Stimulated activated CD8-positive, alpha-beta memory T cell treated with anti-CD3 and anti-CD28 coated beads, Interleukin-7, amount 100 ng/mL, for 48 hours (primary cell): Measurements from ENCODE around the gene CC2D1A.

Experiments
- DNase-seq, 2 donors: peaks; one replicate each; pipeline ENCODE4 v3.0.0-alpha.2; 2020; ENCODE audit warnings: low read depth in 1 of 2; ENCODE audit errors: extremely low read depth in 1 of 2

The CC2D1A gene

GRCh38 chr19:13905634-13906520 is at the start of gene CC2D1A, which contains the start of gene BRME1:
CC2D1A (plus strand) TSS chr19:13906201; CDS start chr19:13906442, 241 bp downstream.
BRME1 (minus strand) TSS chr19:13906117; CDS start chr19:13904892, 1,225 bp downstream.
- peak; percentile 88 to 95 for DNase-seq

GRCh38 chr19:13856497-13856896 is 49.5 kb upstream of the CC2D1A start:
- no peak for DNase-seq

- DNase-seq = no peak
Observed at GRCh38 chr19:13859361-13859880, 46.6 kb upstream of the CC2D1A start.

GRCh38 chr19:13860679-13861391 is 45.2 kb upstream of the CC2D1A start:
- DNase-seq = no peak

- DNase-seq = no peak
Observed at GRCh38 chr19:13861392-13861713, 44.6 kb upstream of the CC2D1A start.

- DNase-seq = peak; percentile 78 to 82
Observed at GRCh38 chr19:13861714-13862531, 44.1 kb upstream of the CC2D1A start.

- no peak for DNase-seq
Observed at GRCh38 chr19:13864046-13864666, 41.8 kb upstream of the CC2D1A start.

- no peak for DNase-seq
Observed at GRCh38 chr19:13864667-13865570, 41.1 kb upstream of the CC2D1A start.

GRCh38 chr19:13865571-13866462 is 40.2 kb upstream of the CC2D1A start:
- DNase-seq = no peak

GRCh38 chr19:13866463-13867046 is 39.4 kb upstream of the CC2D1A start:
- no peak for DNase-seq

- no peak for DNase-seq
Observed at GRCh38 chr19:13868663-13869062, 37.3 kb upstream of the CC2D1A start.

GRCh38 chr19:13869281-13869680 is 36.7 kb upstream of the CC2D1A start:
- DNase-seq = no peak

- no peak for DNase-seq
Observed at GRCh38 chr19:13870873-13871272, 35.1 kb upstream of the CC2D1A start.

GRCh38 chr19:13872339-13872694 is 33.7 kb upstream of the CC2D1A start:
- no peak for DNase-seq

- no peak for DNase-seq
Observed at GRCh38 chr19:13872695-13873389, 33.2 kb upstream of the CC2D1A start.

- no peak for DNase-seq
Observed at GRCh38 chr19:13873834-13874515, 32.0 kb upstream of the CC2D1A start.

- DNase-seq = no peak
Observed at GRCh38 chr19:13875824-13876223, 30.2 kb upstream of the CC2D1A start.
